Mesothelial cell of epicardium (in vitro differentiated cells): ENCODE results near the gene CEMIP2. TPM values are rescaled to one million over a fixed set of nuclear protein-coding genes. Genes with fewer than 3 reads are reported as not detected.
"Not testable (repeated sequence)": the region's sequence is repeated elsewhere in the genome, so short reads cannot be mapped to it uniquely, and the experiment has no call there.

Experiments
- DNase-seq, 2 experiments: peaks; one replicate each; pipeline ENCODE4 v3.0.0; 2021; ENCODE audit warnings: low spot score in 2 of 2; ENCODE audit not compliant: unreplicated experiment in 2 of 2
- H3K27ac Mint-ChIP-seq: 2 replicates; pipeline ENCODE4 v1.8.0; 2021; ENCODE audit warnings: mixed read lengths
- H3K27me3 Mint-ChIP-seq: 2 replicates; pipeline ENCODE4 v1.8.0; 2021; ENCODE audit warnings: low read depth, mixed read lengths
- H3K36me3 Mint-ChIP-seq: 2 replicates; pipeline ENCODE4 v1.8.0; 2021; ENCODE audit warnings: mixed read lengths
- H3K4me1 Mint-ChIP-seq: 2 replicates; pipeline ENCODE4 v1.8.0; 2021; ENCODE audit warnings: mixed read lengths
- H3K4me3 Mint-ChIP-seq: 2 replicates; pipeline ENCODE4 v1.8.0; 2021; ENCODE audit warnings: mild to moderate bottlenecking, moderate library complexity, mixed read lengths
- H3K9me3 Mint-ChIP-seq: 2 replicates; pipeline ENCODE4 v1.8.0; 2021; ENCODE audit warnings: mixed read lengths
- total RNA-seq: library from RNA; stranded (reverse); gene quantifications from 3 replicates; pipeline ENCODE4 v1.2.1, GENCODE V29; 2021
- TF ChIP-seq, protein P1 (sequence below): fragments of 200-600 bp; sonication (generic); IDR thresholded peaks from one replicate; pipeline ENCODE4 v1.5.0; 2021; ENCODE audit warnings: antibody characterized with exemption; ENCODE audit not compliant: unreplicated experiment

CEMIP2 gene
- total RNA-seq, 1 donor from 2014 or later, result 122 TPM

DNA sequence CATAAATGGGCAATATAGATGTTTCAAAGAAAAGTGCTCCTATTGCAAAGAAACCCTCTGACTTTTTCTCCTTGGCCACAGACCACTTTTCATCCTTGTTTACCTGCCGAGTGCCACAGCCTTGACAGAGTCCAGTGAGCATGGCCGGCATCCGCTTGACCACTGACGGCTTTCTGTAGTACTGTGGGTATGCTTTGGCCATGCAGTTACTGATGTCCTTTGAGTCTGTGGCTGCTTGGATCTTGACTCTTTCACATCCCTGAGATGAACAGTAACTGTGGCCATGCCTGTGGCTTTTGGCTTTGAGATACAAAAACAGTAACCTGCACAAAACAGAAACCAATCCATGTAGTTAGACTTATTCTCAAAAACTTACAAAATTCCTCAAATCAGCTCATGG lies 70.4 kb downstream of the CEMIP2 start:
- no peak overlapping the region for H3K4me3 Mint-ChIP-seq
- no peaks in the 10 kb centered on the region for H3K9me3 Mint-ChIP-seq
- peaks cover 41% of the 10 kb centered on the region for H3K36me3 Mint-ChIP-seq
- peaks cover 4% of the 10 kb centered on the region for H3K4me1 Mint-ChIP-seq
- no peak for DNase-seq
- no peak overlapping the region for H3K27ac Mint-ChIP-seq
- TF ChIP-seq, protein P1, sequence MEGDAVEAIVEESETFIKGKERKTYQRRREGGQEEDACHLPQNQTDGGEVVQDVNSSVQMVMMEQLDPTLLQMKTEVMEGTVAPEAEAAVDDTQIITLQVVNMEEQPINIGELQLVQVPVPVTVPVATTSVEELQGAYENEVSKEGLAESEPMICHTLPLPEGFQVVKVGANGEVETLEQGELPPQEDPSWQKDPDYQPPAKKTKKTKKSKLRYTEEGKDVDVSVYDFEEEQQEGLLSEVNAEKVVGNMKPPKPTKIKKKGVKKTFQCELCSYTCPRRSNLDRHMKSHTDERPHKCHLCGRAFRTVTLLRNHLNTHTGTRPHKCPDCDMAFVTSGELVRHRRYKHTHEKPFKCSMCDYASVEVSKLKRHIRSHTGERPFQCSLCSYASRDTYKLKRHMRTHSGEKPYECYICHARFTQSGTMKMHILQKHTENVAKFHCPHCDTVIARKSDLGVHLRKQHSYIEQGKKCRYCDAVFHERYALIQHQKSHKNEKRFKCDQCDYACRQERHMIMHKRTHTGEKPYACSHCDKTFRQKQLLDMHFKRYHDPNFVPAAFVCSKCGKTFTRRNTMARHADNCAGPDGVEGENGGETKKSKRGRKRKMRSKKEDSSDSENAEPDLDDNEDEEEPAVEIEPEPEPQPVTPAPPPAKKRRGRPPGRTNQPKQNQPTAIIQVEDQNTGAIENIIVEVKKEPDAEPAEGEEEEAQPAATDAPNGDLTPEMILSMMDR, result no peak
- H3K27me3 Mint-ChIP-seq, result no peaks in the 10 kb centered on the region

DNA sequence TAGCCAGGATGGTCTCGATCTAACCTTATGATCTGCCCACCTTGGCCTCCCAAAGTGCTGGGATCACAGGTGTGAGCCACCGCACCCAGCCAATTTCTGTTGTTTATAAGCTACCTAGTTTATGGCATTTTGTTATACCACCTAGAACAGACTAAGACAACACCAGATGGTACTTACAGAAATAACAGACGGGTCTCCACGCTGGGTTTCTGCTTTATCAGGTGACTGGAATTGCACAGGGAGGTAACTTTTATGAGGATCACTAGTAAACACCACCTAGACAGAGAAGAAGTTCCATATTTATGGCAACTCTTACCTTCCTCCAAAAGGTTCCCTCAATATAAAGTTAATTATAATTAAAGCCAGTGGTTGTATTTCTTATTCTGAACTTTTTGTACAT lies 74.0 kb downstream of the CEMIP2 start:
- H3K4me1 Mint-ChIP-seq, result peaks cover 4% of the 10 kb centered on the region
- H3K36me3 Mint-ChIP-seq, result peaks cover 42% of the 10 kb centered on the region
- no peak overlapping the region for H3K4me3 Mint-ChIP-seq
- no peak for DNase-seq
- no peak overlapping the region for H3K27ac Mint-ChIP-seq
- H3K27me3 Mint-ChIP-seq, result no peaks in the 10 kb centered on the region
- TF ChIP-seq, protein P1, result no peak
- H3K9me3 Mint-ChIP-seq, result no peaks in the 10 kb centered on the region

DNA sequence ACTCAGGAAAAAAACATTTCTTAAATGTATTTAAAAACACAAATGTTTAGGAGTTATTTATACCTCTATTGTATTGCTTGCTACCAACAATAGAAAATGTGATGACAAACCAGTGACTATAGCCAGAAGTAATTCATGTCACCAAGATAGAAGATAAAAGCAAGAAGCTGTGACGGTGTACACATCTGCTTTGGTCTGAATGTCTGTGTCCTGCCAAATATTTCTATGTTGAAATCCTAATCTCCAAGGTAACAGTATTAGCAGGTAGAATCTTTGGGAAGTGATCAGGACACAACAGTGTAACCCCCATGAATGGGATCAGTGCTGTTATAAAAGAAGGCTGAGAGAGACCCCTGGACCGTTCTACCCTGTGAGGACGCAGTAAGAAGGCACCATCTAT lies 74.7 kb downstream of the CEMIP2 start:
- Mint-ChIP-seq H3K27ac (no peak overlapping the region), H3K4me1 (peaks cover 8% of the 10 kb centered on the region), H3K27me3 (no peaks in the 10 kb centered on the region), H3K4me3 (no peak overlapping the region), H3K36me3 (peaks cover 42% of the 10 kb centered on the region), H3K9me3 (no peaks in the 10 kb centered on the region)
- no peak for DNase-seq
- TF ChIP-seq, protein P1, result no peak

DNA sequence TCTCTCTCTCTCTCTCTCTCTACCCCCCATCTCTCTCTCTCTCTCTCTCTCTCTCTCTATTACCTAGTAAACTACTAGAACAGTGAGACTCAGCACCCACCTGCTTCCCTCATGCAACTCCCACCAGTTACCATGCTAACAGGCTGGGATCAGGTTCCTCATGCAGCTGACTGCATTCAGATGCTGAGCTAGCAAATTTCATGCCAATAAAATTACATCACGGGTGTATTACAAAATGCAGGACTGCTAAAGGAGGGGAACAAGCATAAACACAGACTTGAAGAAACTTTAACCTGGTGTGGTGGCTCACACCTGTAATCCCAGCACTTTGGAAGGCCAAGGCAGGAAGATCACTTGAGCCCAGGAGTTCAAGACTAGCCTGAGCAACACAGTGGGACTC lies 76.0 kb downstream of the CEMIP2 start:
- peaks cover 34% of the 10 kb centered on the region for H3K36me3 Mint-ChIP-seq
- no peak overlapping the region for H3K4me3 Mint-ChIP-seq
- H3K27ac Mint-ChIP-seq, result peak overlapping the region; percentile 79

GRCh38 chr9:71691576-71691975 lies 76.7 kb downstream of the CEMIP2 start:
- peaks cover 37% of the 10 kb centered on the region for H3K36me3 Mint-ChIP-seq
- not testable (repeated sequence) for H3K9me3 Mint-ChIP-seq, H3K4me3 Mint-ChIP-seq, DNase-seq, H3K27me3 Mint-ChIP-seq, H3K27ac Mint-ChIP-seq, H3K4me1 Mint-ChIP-seq

More for the DNA sequence above, 76.0 kb downstream of the CEMIP2 start:
- TF ChIP-seq, protein P1, result no peak
- peaks cover 8% of the 10 kb centered on the region for H3K4me1 Mint-ChIP-seq
- H3K27me3 Mint-ChIP-seq, result no peaks in the 10 kb centered on the region
- DNase-seq, result no peak
- H3K9me3 Mint-ChIP-seq, result no peaks in the 10 kb centered on the region

DNA sequence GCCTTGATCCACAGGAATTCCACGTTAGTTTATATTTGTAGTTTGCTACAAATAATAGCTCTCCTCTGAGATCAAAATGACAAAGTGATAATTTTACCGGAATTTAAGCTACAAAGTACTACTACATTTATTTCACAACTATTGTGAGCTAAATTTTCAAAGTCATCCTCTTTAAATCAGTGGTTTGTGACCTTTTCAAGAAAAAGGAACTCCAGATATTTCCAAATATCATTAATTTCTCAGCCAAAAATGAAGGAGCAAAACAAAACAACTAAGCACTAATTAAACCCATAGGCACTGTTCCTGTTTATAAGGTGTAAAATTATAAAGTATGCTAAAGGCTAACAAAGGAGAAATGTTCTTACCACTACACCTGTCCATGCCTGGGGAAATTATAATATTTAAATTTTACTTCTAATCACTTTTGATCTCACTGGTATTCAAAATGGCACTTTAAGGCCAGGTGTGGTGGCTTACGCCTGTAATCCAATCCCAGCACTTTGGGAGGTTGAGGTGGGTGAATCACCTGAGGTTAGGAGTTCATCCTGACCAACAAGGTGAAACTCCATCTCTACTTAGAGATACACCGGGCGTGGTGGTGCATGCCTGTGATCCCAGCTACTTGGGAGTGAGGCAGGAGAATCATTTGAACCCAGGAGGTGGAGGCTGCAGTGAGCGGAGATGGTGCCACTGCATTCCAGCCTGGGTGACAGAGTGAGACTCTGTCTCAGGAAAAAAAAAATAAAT lies 77.5 kb downstream of the CEMIP2 start:
- Mint-ChIP-seq H3K36me3 (peaks cover 37% of the 10 kb centered on the region), H3K27me3 (no peaks in the 10 kb centered on the region), H3K4me3 (no peak overlapping the region), H3K4me1 (peaks cover 11% of the 10 kb centered on the region), H3K27ac (peak overlapping the region; percentile 23), H3K9me3 (no peaks in the 10 kb centered on the region)
- no peak for DNase-seq
- TF ChIP-seq, protein P1, result no peak
